Renal cortex interstitium (tissue), 3 donors: ENCODE results near the gene COX19. TPM values are rescaled to one million over a fixed set of nuclear protein-coding genes. Genes with fewer than 3 reads are reported as not detected.

Source experiments
- polyA plus RNA-seq, 3 donors: library from polyadenylated mRNA; unstranded; fragments of 120-200 nt; gene quantifications; one replicate each; pipeline ENCODE4 v1.2.1, GENCODE V29; 2013; ENCODE audit not compliant: insufficient read length in 3 of 3

The COX19 gene
- polyA plus RNA-seq, 3 donors = 10.8 to 17.9 (median 12.4) TPM

Other genes starting within 250 kb of the COX19 start
- 10 to 100 TPM; 33.1 to 40.4 (median 37.0) TPM for gene DNAAF5, start 248.8 kb downstream of the COX19 start, polyA plus RNA-seq
- 10 to 100 TPM; 31.7 to 43.1 (median 41.8) TPM for gene PRKAR1B, start 248.3 kb downstream of the COX19 start, polyA plus RNA-seq
- gene SUN1, start 143.1 kb downstream of the COX19 start, polyA plus RNA-seq = 100 to 1,000 TPM; 127 to 168 (median 131) TPM
- gene GET4, start 99.0 kb downstream of the COX19 start, polyA plus RNA-seq = 10 to 100 TPM; 33.6 to 64.9 (median 46.5) TPM
- 10 to 100 TPM in 2 of 3 donors, 1 to 10 TPM in 1; 9.9 to 20.8 (median 15.4) TPM for gene ADAP1, start 20.9 kb downstream of the COX19 start, polyA plus RNA-seq
- 1 to 10 TPM; 1.8 to 4.1 (median 2.7) TPM for gene CYP2W1, start 7.6 kb upstream of the COX19 start, polyA plus RNA-seq
- gene GPR146, start 69.0 kb upstream of the COX19 start, polyA plus RNA-seq = 1 to 10 TPM; 2.8 to 5.9 (median 3.2) TPM
- gene GPER1, start 112.6 kb upstream of the COX19 start, polyA plus RNA-seq = 1 to 10 TPM; 4.9 to 6.5 (median 6.1) TPM
- gene ZFAND2A, start 184.6 kb upstream of the COX19 start, polyA plus RNA-seq = 10 to 100 TPM; 19.3 to 24.6 (median 23.4) TPM